ENCODE data around the gene HMCN2.

The HMCN2 gene

DNA sequence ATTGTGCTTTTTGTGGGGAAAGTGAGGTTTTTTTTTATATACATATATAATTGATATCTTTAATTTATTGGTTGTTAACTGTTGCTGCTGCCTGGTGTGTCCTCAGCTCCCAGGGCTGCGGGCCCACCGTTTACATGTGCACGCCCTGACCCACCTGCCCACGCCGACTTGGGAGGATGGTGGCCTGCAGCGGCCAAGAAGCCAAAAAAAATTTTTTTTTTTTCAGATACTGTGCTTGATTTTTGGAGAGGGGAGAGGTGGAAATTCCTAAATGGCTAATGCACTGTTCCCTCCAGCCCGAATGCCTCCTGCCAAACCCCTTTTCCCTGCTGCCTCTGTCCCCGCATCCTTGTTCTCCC, 32.0 kb upstream of the HMCN2 start:
- H3K4me1 ChIP-seq (ENCODE audit: insufficient read depth, low read length), result peaks cover 7% of the 10 kb centered on the region; the same call in 1 of the 2 replicates
- no peaks in the 10 kb centered on the region; the same call in 1 of the 2 replicates for H3K36me3 ChIP-seq (ENCODE audit: insufficient read depth, low read length)
- no peaks in the 10 kb centered on the region for H3K9me3 ChIP-seq (ENCODE audit: control insufficient read depth, insufficient read depth, low read length)
- no peak overlapping the region for H3K9ac ChIP-seq (ENCODE audit: low read depth, low read length)

GRCh38 chr9:130234340-130235260, 31.0 kb upstream of the HMCN2 start:
- Histone ChIP-seq H3K9ac (ENCODE audit: low read depth, low read length) (no peak overlapping the region), H3K9me3 (ENCODE audit: control insufficient read depth, insufficient read depth, low read length) (no peaks in the 10 kb centered on the region), H3K36me3 (ENCODE audit: insufficient read depth, low read length) (no peaks in the 10 kb centered on the region; the same call in 1 of the 2 replicates), H3K4me1 (ENCODE audit: insufficient read depth, low read length) (peaks cover 7% of the 10 kb centered on the region; the same call in 1 of the 2 replicates)

- Histone ChIP-seq H3K9me3 (ENCODE audit: control insufficient read depth, insufficient read depth, low read length) (no peaks in the 10 kb centered on the region), H3K36me3 (ENCODE audit: insufficient read depth, low read length) (no peaks in the 10 kb centered on the region; the same call in 1 of the 2 replicates), H3K4me1 (ENCODE audit: insufficient read depth, low read length) (peaks cover 13% of the 10 kb centered on the region; the same call in 1 of the 2 replicates), H3K9ac (ENCODE audit: low read depth, low read length) (no peak overlapping the region)
Observed at GRCh38 chr9:130235558-130236435, 29.8 kb upstream of the HMCN2 start.

DNA sequence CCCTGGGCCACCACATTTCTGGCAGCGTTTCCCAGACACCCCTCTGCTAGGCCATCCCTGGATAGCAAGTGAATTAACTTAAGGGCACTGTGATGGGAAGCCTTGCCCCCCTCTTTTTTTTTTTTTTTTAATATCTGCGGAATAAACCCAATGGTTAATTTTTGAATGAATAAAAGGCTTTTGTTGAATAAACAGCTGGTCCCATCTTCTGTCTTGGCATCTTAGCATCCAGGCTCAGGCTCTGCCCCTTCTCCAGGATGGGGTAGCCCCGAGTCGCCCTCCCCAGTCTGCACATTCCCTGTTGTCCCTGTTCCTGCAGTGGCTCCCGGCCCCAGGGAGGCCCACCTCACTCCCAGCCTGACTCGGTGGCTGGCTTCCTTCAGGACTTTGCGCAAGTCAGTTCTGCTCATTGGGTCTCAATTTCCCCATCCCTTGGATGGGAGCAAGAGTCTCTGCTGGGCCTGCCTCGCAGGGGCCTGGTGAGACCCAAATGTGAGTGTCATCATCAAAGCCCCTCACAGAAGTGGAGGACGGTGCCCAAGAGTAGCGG, 29.0 kb upstream of the HMCN2 start:
- Histone ChIP-seq H3K4me1 (ENCODE audit: insufficient read depth, low read length) (peaks cover 14% of the 10 kb centered on the region; the same call in 1 of the 2 replicates), H3K9ac (ENCODE audit: low read depth, low read length) (no peak overlapping the region), H3K36me3 (ENCODE audit: insufficient read depth, low read length) (no peaks in the 10 kb centered on the region; the same call in 1 of the 2 replicates), H3K9me3 (ENCODE audit: control insufficient read depth, insufficient read depth, low read length) (no peaks in the 10 kb centered on the region)

GRCh38 chr9:130237076-130237475, 28.5 kb upstream of the HMCN2 start:
- H3K9ac ChIP-seq (ENCODE audit: low read depth, low read length), result no peak overlapping the region
- H3K4me1 ChIP-seq (ENCODE audit: insufficient read depth, low read length), result peaks cover 14% of the 10 kb centered on the region; the same call in 1 of the 2 replicates
- no peaks in the 10 kb centered on the region for H3K9me3 ChIP-seq (ENCODE audit: control insufficient read depth, insufficient read depth, low read length)
- no peaks in the 10 kb centered on the region; the same call in 1 of the 2 replicates for H3K36me3 ChIP-seq (ENCODE audit: insufficient read depth, low read length)

- Histone ChIP-seq H3K36me3 (ENCODE audit: insufficient read depth, low read length) (no peaks in the 10 kb centered on the region; the same call in 1 of the 2 replicates), H3K4me1 (ENCODE audit: insufficient read depth, low read length) (peaks cover 14% of the 10 kb centered on the region; the same call in 1 of the 2 replicates), H3K9ac (ENCODE audit: low read depth, low read length) (no peak overlapping the region), H3K9me3 (ENCODE audit: control insufficient read depth, insufficient read depth, low read length) (no peaks in the 10 kb centered on the region)
Observed at GRCh38 chr9:130237763-130238524, 27.6 kb upstream of the HMCN2 start.

- peaks cover 14% of the 10 kb centered on the region; the same call in 1 of the 2 replicates for H3K4me1 ChIP-seq (ENCODE audit: insufficient read depth, low read length)
- no peak overlapping the region for H3K9ac ChIP-seq (ENCODE audit: low read depth, low read length)
- H3K36me3 ChIP-seq (ENCODE audit: insufficient read depth, low read length), result no peaks in the 10 kb centered on the region
- no peaks in the 10 kb centered on the region for H3K9me3 ChIP-seq (ENCODE audit: control insufficient read depth, insufficient read depth, low read length)
Observed at GRCh38 chr9:130239363-130239695, 26.2 kb upstream of the HMCN2 start.

DNA sequence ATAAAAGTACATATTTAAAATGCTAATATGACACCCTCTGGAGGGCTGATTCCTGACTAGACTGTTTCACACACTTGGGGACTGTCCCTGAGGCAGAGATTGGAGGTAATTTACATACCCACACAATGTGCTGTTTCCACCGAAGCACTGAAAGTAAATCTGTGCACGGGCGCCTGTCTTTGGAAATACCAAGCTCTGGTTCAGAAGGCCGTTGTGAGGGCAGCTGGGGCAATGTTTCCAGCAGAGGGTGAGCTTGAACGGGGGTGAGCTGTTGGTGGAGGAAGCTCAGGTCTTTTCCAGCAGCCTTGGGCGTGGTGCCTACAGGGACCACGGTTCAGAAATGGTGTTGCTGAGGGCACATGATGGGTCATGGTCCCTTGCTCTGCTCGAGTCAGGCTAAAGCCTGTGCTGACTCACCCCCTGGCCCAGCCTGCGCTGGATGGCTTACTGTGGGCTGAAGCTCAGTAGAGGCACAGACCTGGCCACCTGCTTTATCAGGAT, 25.8 kb upstream of the HMCN2 start:
- no peak overlapping the region for H3K9ac ChIP-seq (ENCODE audit: low read depth, low read length)
- H3K4me1 ChIP-seq (ENCODE audit: insufficient read depth, low read length), result peaks cover 14% of the 10 kb centered on the region; the same call in 1 of the 2 replicates
- H3K9me3 ChIP-seq (ENCODE audit: control insufficient read depth, insufficient read depth, low read length), result no peaks in the 10 kb centered on the region
- no peaks in the 10 kb centered on the region for H3K36me3 ChIP-seq (ENCODE audit: insufficient read depth, low read length)

- Histone ChIP-seq H3K9me3 (ENCODE audit: control insufficient read depth, insufficient read depth, low read length) (no peaks in the 10 kb centered on the region), H3K4me1 (ENCODE audit: insufficient read depth, low read length) (peaks cover 14% of the 10 kb centered on the region; the same call in 1 of the 2 replicates), H3K9ac (ENCODE audit: low read depth, low read length) (no peak overlapping the region), H3K36me3 (ENCODE audit: insufficient read depth, low read length) (no peaks in the 10 kb centered on the region)
Observed at GRCh38 chr9:130240410-130241197, 25.0 kb upstream of the HMCN2 start.

DNA sequence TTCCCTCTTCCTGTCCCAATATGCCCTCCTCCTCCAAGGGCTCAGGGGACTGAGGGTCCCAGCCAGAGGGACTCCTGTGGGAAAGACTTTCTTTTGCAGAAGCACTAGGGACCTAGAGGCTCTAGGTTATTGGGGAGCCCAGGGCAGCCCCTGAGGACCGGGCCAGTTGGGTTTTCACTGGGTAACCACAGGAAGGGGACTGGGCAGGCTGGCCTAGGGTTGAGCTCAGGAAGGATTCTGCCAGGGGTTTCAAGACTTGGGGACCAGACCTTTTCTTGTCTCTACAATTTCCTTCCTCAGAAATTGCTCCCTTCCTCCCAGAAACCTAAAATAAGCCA, 24.4 kb upstream of the HMCN2 start:
- Histone ChIP-seq H3K4me1 (ENCODE audit: insufficient read depth, low read length) (peaks cover 14% of the 10 kb centered on the region; the same call in 1 of the 2 replicates), H3K9ac (ENCODE audit: low read depth, low read length) (no peak overlapping the region), H3K9me3 (ENCODE audit: control insufficient read depth, insufficient read depth, low read length) (no peaks in the 10 kb centered on the region), H3K36me3 (ENCODE audit: insufficient read depth, low read length) (no peaks in the 10 kb centered on the region)

DNA sequence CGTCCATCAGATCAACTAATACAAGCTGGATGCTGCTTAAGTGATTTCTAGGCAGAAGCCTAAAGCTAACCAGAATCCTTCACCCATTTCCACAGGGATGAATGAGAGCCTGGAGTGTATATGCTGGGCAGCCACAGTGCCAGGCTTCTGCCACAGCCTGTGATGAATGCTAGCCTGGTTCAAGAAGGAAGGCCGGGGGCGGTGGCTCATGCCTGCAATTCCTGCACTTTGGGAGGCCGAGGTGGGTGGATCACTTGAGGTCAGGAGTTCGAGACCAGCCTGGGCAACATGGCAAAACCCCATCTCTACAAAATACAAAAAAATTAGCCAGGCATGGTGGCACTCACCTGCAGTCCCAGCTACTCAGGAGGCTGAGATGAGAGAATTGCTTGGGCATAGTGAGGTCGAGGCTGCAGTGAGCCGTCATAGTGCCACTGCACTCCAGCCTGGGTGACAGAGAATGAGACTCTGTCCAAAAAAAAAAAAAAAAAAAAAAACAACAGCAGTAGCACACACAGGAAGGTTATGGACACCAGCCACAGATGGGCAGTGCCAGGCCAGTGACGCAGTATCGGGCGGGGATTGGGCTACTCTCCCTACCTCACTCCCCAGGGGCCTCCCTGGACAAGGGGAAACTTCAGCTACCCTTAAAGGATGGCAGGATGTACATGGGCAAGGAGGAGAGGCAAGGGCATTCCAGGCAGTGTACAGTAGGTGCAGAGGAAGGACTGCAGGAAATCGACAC, 23.1 kb upstream of the HMCN2 start:
- Histone ChIP-seq H3K36me3 (ENCODE audit: insufficient read depth, low read length) (no peaks in the 10 kb centered on the region), H3K9me3 (ENCODE audit: control insufficient read depth, insufficient read depth, low read length) (no peaks in the 10 kb centered on the region), H3K4me1 (ENCODE audit: insufficient read depth, low read length) (peaks cover 13% of the 10 kb centered on the region; the same call in 1 of the 2 replicates), H3K9ac (ENCODE audit: low read depth, low read length) (0 out of 2 replicates have a peak overlapping the region, but pooled peaks have one; percentile 1)

- peaks cover 7% of the 10 kb centered on the region; the same call in 1 of the 2 replicates for H3K4me1 ChIP-seq (ENCODE audit: insufficient read depth, low read length)
- H3K9me3 ChIP-seq (ENCODE audit: control insufficient read depth, insufficient read depth, low read length), result no peaks in the 10 kb centered on the region
Observed at GRCh38 chr9:130243015-130243881, 22.3 kb upstream of the HMCN2 start.

More at GRCh38 chr9:130243015-130243881, 22.3 kb upstream of the HMCN2 start:
- Histone ChIP-seq H3K9ac (ENCODE audit: low read depth, low read length) (0 out of 2 replicates have a peak overlapping the region, but pooled peaks have one; percentile 1), H3K36me3 (ENCODE audit: insufficient read depth, low read length) (no peaks in the 10 kb centered on the region)

All from ES-I3 (cell line).